ENCODE measurements around the gene FAM193B. TPM values are rescaled to one million over a fixed set of nuclear protein-coding genes. Genes with fewer than 3 reads are reported as not detected.

The FAM193B gene
- total and polyA plus RNA-seq, 2 of the 13 experiments (the other 11 are each of a cell fraction or from before 2014, with no cell fraction given), result 21.2 to 40.9 TPM

DNA sequence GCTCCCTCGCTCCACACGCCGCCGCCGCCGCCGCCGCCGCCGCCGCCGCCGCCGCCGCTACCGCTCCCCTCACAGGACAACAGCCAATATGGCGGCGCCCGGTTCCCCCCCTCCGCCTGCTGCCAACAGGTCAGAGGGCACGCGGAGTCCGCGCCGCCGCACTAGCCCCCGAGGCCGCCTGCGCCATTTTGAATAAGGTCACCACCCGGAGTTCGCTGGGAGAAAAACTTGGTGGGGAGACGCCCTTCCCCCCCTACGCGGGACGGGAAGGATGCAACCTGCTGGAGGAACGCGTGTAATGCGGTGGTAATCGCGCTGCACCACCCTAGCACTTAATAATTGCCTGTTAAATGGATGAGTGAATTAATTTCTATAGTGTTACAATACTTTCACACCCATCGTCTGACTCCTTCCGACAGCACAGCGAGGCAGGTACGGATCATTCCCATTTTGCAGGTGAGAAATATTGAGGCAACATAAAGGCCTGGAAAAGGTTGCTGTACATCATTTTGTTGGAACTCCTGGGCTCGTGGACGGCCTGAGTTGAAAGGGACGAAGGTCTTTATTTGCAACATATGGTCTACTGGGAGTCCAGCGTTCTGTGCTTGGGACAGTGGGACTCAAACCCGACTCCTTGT, at the start of gene FAM193B (continued):
- TF ChIP-seq ZNF556 (CRISPR knock-in tag; IDR thresholded peaks at IDR 0.05; ENCODE audit: borderline replicate concordance), result no peak
- no peak for TF ChIP-seq MATR3 (CRISPR knock-in tag; IDR thresholded peaks at IDR 0.05)
- TF ChIP-seq, protein P1, sequence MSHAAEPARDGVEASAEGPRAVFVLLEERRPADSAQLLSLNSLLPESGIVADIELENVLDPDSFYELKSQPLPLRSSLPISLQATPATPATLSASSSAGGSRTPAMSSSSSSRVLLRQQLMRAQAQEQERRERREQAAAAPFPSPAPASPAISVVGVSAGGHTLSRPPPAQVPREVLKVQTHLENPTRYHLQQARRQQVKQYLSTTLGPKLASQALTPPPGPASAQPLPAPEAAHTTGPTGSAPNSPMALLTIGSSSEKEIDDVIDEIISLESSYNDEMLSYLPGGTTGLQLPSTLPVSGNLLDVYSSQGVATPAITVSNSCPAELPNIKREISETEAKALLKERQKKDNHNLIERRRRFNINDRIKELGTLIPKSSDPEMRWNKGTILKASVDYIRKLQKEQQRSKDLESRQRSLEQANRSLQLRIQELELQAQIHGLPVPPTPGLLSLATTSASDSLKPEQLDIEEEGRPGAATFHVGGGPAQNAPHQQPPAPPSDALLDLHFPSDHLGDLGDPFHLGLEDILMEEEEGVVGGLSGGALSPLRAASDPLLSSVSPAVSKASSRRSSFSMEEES (CRISPR knock-in tag; IDR thresholded peaks at IDR 0.05), result no peak
- no peak for TF ChIP-seq FOXM1 (CRISPR knock-in tag; IDR thresholded peaks at IDR 0.05)
- no peak for TF ChIP-seq ZNF10 (CRISPR knock-in tag; IDR thresholded peaks at IDR 0.05; ENCODE audit: borderline replicate concordance, low read depth)
- TF ChIP-seq TCF7L2 (IDR thresholded peaks at IDR 0.05; ENCODE audit: low read depth, low read length), result no peak
- TF ChIP-seq SIX4 (CRISPR knock-in tag; IDR thresholded peaks at IDR 0.05), result no peak
- no peak for TF ChIP-seq ZNF30 (CRISPR knock-in tag; IDR thresholded peaks at IDR 0.05)
- TF ChIP-seq ZFAT (CRISPR knock-in tag; conservative IDR thresholded peaks at IDR 0.05), result no peak
- no peak for TF ChIP-seq NR1H2 (CRISPR knock-in tag; IDR thresholded peaks at IDR 0.05; ENCODE audit: borderline replicate concordance, low read depth)
- 0 out of 2 replicates have a peak, but pooled peaks have one; percentile 34 for TF ChIP-seq ZNF792 (CRISPR knock-in tag; IDR thresholded peaks at IDR 0.05)
- TF ChIP-seq ZNF567 (CRISPR knock-in tag; IDR thresholded peaks at IDR 0.05; ENCODE audit: borderline replicate concordance), result no peak
- no peak for TF ChIP-seq SPEN (CRISPR knock-in tag; IDR thresholded peaks at IDR 0.05; ENCODE audit: low read depth)
- TF ChIP-seq, protein P2, sequence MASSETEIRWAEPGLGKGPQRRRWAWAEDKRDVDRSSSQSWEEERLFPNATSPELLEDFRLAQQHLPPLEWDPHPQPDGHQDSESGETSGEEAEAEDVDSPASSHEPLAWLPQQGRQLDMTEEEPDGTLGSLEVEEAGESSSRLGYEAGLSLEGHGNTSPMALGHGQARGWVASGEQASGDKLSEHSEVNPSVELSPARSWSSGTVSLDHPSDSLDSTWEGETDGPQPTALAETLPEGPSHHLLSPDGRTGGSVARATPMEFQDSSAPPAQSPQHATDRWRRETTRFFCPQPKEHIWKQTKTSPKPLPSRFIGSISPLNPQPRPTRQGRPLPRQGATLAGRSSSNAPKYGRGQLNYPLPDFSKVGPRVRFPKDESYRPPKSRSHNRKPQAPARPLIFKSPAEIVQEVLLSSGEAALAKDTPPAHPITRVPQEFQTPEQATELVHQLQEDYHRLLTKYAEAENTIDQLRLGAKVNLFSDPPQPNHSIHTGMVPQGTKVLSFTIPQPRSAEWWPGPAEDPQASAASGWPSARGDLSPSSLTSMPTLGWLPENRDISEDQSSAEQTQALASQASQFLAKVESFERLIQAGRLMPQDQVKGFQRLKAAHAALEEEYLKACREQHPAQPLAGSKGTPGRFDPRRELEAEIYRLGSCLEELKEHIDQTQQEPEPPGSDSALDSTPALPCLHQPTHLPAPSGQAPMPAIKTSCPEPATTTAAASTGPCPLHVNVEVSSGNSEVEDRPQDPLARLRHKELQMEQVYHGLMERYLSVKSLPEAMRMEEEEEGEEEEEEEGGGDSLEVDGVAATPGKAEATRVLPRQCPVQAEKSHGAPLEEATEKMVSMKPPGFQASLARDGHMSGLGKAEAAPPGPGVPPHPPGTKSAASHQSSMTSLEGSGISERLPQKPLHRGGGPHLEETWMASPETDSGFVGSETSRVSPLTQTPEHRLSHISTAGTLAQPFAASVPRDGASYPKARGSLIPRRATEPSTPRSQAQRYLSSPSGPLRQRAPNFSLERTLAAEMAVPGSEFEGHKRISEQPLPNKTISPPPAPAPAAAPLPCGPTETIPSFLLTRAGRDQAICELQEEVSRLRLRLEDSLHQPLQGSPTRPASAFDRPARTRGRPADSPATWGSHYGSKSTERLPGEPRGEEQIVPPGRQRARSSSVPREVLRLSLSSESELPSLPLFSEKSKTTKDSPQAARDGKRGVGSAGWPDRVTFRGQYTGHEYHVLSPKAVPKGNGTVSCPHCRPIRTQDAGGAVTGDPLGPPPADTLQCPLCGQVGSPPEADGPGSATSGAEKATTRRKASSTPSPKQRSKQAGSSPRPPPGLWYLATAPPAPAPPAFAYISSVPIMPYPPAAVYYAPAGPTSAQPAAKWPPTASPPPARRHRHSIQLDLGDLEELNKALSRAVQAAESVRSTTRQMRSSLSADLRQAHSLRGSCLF (CRISPR knock-in tag; IDR thresholded peaks at IDR 0.05; ENCODE audit: borderline replicate concordance), result no peak
- TF ChIP-seq, protein P3, sequence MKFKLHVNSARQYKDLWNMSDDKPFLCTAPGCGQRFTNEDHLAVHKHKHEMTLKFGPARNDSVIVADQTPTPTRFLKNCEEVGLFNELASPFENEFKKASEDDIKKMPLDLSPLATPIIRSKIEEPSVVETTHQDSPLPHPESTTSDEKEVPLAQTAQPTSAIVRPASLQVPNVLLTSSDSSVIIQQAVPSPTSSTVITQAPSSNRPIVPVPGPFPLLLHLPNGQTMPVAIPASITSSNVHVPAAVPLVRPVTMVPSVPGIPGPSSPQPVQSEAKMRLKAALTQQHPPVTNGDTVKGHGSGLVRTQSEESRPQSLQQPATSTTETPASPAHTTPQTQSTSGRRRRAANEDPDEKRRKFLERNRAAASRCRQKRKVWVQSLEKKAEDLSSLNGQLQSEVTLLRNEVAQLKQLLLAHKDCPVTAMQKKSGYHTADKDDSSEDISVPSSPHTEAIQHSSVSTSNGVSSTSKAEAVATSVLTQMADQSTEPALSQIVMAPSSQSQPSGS (CRISPR knock-in tag; IDR thresholded peaks at IDR 0.05), result peak; percentile 45; the same call in 1 of the 2 replicates
- TF ChIP-seq SMYD3 (CRISPR knock-in tag; IDR thresholded peaks at IDR 0.05), result no peak
- no peak for TF ChIP-seq NFYB (CRISPR knock-in tag; IDR thresholded peaks at IDR 0.05)
- no peak for TF ChIP-seq TRIM24 (CRISPR knock-in tag; IDR thresholded peaks at IDR 0.05)
- no peak for TF ChIP-seq SMC3 (IDR thresholded peaks at IDR 0.05; ENCODE audit: low read length)
- TF ChIP-seq, protein P4, sequence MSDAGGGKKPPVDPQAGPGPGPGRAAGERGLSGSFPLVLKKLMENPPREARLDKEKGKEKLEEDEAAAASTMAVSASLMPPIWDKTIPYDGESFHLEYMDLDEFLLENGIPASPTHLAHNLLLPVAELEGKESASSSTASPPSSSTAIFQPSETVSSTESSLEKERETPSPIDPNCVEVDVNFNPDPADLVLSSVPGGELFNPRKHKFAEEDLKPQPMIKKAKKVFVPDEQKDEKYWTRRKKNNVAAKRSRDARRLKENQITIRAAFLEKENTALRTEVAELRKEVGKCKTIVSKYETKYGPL (CRISPR knock-in tag; IDR thresholded peaks at IDR 0.05), result no peak
- no peak for TF ChIP-seq NFRKB (IDR thresholded peaks at IDR 0.05)
- TF ChIP-seq FOSL1 (CRISPR knock-in tag; IDR thresholded peaks at IDR 0.05; ENCODE audit: borderline replicate concordance), result no peak
- TF ChIP-seq ZBTB1 (CRISPR knock-in tag; IDR thresholded peaks at IDR 0.05; ENCODE audit: borderline replicate concordance), result no peak
- no peak for TF ChIP-seq MTF1 (CRISPR knock-in tag; IDR thresholded peaks at IDR 0.05)
- TF ChIP-seq BORCS8-MEF2B (CRISPR knock-in tag; IDR thresholded peaks at IDR 0.05), result no peak
